Activated naive CD8-positive, alpha-beta T cell treated with anti-CD3 and anti-CD28 coated beads for 36 hours (primary cell): ENCODE measurements around the gene ADAT1. TPM values are rescaled to one million over a fixed set of nuclear protein-coding genes. Genes with fewer than 3 reads are reported as not detected.
"Not testable (repeated sequence)": the region's sequence is repeated elsewhere in the genome, so short reads cannot be mapped to it uniquely, and the experiment has no call there.

Experiments
- DNase-seq: peaks from one replicate; pipeline ENCODE4 v3.0.0; 2021
- H3K27ac Mint-ChIP-seq: one replicate; pipeline ENCODE4 v1.8.0; 2022; ENCODE audit warnings: mild to moderate bottlenecking, moderate library complexity, mixed read lengths
- H3K27me3 Mint-ChIP-seq: one replicate; pipeline ENCODE4 v1.8.0; 2022; ENCODE audit warnings: mild to moderate bottlenecking, mixed read lengths
- H3K36me3 Mint-ChIP-seq: one replicate; pipeline ENCODE4 v1.8.0; 2021; ENCODE audit warnings: mild to moderate bottlenecking, mixed read lengths
- H3K4me1 Mint-ChIP-seq: one replicate; pipeline ENCODE4 v1.8.0; 2021; ENCODE audit warnings: mixed read lengths
- H3K4me3 Mint-ChIP-seq: one replicate; pipeline ENCODE4 v1.8.0; 2022; ENCODE audit warnings: mild to moderate bottlenecking, moderate library complexity, mixed read lengths
- H3K9me3 Mint-ChIP-seq: one replicate; pipeline ENCODE4 v1.8.0; 2022; ENCODE audit warnings: mixed read lengths
- total RNA-seq, 2 experiments: library from RNA; stranded (reverse); gene quantifications; one replicate each; pipeline ENCODE4 v1.2.3, GENCODE V29; 2021

Gene ADAT1
- total RNA-seq, 2 experiments from 2014 or later, result 56.7 to 58.7 TPM

DNA sequence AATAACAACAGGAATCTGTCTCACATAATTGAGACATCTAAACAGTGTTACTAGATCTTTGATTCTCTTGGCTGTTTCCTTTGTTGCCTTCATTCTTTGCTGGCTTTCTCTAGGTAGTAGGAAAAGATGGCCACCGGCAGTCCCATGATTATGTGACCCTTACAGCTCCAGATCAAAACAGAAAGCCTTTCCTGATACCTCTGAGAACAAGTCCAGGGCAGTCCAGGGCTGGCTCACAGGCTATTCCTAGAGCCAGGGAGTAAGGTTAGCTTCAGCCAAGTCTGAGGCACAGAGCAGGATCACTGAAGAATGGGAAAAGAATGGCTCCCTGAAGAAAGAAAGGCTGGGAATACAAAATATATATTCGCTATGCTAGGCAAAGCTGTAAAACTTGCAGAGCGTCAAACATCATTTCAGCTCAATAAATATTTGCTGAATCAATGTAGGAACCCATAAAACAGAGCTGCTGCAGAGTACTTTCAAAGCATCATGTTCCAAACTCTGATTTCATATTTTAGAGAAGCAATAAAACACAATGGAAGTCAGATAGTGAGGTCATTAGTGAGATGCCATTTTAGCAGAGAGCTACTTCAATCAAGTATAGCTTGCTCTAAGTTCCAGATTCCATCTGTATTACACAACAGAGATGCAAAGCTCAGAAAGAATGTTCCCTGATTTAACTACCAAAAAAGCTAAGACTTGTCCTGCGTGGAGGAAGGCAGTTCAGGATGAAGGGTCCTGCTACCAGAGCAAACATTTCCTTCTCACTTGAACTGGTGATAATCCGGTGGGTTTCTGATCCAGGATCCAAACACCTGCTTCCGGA, 23.4 kb downstream of the ADAT1 start:
- H3K36me3 Mint-ChIP-seq, result peaks cover 48% of the 10 kb centered on the region
- peaks cover 3% of the 10 kb centered on the region for H3K4me1 Mint-ChIP-seq
- peaks cover 6% of the 10 kb centered on the region for H3K9me3 Mint-ChIP-seq
- no peak overlapping the region for H3K27ac Mint-ChIP-seq
- DNase-seq, result no peak
- no peak overlapping the region for H3K4me3 Mint-ChIP-seq
- no peaks in the 10 kb centered on the region for H3K27me3 Mint-ChIP-seq

DNA sequence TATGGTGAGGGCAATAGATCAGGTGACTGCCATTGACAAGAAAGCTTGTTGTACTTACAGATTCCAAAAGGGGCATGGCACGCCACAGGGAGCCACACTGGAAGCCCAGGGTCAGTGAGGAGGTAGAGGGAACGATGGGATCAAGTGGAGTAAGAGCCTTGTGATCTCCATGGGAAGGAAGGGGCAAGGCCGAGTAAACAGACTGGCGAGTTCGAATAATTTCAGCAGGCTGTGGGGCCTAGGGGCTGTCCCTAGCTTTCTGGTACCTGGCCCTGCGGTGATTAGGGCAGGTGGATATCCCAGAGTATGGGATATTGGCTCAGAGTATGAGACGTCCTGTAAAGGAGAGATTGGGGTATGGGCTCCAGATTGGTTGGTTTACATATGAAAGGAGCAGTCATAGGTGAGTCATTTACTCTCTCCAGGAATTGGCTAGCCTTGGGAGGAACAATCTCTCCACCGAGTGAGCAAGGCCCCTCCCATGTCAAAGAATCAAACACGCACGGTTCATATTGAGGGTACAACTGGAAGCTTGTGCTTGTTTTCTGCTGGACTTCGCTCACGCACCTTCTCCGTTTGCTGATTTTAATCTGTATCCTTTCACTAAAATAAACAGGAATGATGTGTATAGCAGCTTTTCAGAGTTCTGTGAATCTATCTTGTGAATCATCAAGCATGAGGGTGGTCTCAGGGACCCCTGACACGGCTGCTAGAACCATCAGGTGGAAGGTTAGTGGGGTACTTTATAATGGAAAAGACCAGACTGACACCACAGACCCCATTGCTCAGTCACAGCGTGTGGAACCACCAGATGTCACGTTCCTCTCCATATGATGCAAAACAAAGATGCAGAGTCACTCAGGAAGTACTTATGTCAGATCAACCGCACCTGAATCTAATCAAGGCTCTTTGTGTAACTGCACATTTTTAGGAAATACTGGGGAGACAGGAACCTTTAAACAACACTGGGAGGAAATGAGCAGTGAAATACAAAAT, 29.0 kb downstream of the ADAT1 start:
- peaks cover 13% of the 10 kb centered on the region for H3K4me1 Mint-ChIP-seq
- H3K36me3 Mint-ChIP-seq, result peaks cover 19% of the 10 kb centered on the region
- H3K4me3 Mint-ChIP-seq, result no peak overlapping the region
- H3K9me3 Mint-ChIP-seq, result no peaks in the 10 kb centered on the region
- H3K27me3 Mint-ChIP-seq, result no peaks in the 10 kb centered on the region
- no peak for DNase-seq
- H3K27ac Mint-ChIP-seq, result peak overlapping the region; percentile 77

DNA sequence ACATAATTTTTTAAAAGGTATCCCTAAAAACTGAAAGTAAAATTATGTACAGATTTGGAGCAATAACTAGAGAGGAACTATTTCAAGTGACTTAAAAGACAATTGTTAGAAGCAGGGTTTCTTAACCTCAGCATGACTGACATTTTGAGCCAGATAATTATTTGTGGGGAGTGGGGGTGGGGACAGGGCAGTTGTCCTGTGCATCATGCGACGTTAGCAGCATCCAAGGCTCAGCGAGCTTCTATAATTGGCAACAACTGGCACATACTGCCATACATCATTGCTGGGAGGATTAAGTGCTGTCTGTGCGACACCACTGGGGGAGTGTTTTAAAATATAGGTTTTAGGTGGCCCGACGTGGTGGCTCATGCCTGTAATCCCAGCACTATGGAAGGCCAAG, 29.8 kb downstream of the ADAT1 start:
- H3K4me3 Mint-ChIP-seq, result no peak overlapping the region
- peaks cover 13% of the 10 kb centered on the region for H3K4me1 Mint-ChIP-seq
- no peak for DNase-seq
- H3K9me3 Mint-ChIP-seq, result no peaks in the 10 kb centered on the region
- H3K27me3 Mint-ChIP-seq, result no peaks in the 10 kb centered on the region
- peaks cover 17% of the 10 kb centered on the region for H3K36me3 Mint-ChIP-seq
- no peak overlapping the region for H3K27ac Mint-ChIP-seq

DNA sequence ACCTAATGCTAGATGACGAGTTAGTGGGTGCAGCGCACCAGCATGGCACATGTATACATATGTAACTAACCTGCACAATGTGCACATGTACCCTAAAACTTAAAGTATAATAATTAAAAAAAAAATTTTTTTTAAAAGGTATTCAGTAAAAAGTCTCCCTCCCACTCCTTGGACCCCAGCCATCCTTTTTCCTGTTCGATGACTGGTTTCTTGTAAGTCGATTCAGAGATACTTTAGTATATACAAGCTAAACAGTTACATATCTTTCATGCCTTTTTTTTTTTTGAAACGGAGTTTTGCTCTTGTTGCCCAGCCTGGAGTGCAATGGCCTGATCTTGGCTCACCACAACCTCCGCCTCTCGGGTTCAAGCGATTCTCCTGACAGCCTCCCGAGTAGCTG, 31.2 kb downstream of the ADAT1 start:
- peaks cover 13% of the 10 kb centered on the region for H3K4me1 Mint-ChIP-seq
- not testable (repeated sequence) for H3K27me3 Mint-ChIP-seq, H3K9me3 Mint-ChIP-seq, H3K27ac Mint-ChIP-seq, H3K4me3 Mint-ChIP-seq, DNase-seq, H3K36me3 Mint-ChIP-seq

DNA sequence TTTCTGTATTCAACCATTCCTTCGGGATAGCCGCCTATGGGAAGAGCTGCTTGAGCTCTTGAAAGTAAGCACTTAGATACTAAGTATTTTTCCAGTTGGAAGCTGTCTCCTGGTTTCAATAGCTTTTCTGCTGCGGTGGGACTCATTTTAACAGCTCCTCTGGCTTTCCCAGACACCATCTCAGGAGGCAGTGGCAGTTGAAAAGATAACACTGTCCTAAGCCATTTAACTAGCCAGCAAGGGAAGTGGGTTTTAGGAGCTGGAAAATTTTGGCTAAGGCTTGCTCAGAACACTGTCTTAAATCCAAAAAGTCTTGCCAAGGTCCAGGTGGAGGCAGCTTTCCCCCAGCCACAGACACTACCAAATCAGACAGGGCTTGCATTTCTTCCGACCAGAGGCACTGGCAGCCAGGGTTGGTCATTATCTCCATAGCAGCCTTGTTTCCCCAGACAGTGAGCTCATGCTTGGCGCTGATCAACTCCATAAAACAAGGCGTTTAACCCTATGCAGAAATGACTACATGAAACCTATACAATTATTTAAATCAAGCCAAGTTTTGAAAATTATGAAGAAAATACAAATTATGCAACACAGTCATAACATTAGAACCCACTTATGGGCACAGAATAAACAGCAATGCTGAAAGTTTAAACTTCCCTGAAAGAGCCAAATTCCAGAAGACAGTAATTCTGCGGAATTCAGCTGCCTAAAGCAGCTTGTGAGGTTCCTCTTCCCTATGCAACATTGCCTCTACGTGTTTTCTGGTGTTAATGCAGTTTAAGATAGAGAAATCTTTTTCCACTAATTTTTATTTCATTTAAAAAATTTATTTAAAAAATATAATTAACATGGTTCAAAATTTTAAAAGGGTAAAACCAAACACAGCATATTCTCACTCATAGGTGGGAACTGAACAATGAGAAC, 31.9 kb downstream of the ADAT1 start:
- H3K27me3 Mint-ChIP-seq, result no peaks in the 10 kb centered on the region
- no peak overlapping the region for H3K4me3 Mint-ChIP-seq
- H3K36me3 Mint-ChIP-seq, result peaks cover 5% of the 10 kb centered on the region
- no peak overlapping the region for H3K27ac Mint-ChIP-seq
- peaks cover 13% of the 10 kb centered on the region for H3K4me1 Mint-ChIP-seq
- H3K9me3 Mint-ChIP-seq, result no peaks in the 10 kb centered on the region
- DNase-seq, result no peak

DNA sequence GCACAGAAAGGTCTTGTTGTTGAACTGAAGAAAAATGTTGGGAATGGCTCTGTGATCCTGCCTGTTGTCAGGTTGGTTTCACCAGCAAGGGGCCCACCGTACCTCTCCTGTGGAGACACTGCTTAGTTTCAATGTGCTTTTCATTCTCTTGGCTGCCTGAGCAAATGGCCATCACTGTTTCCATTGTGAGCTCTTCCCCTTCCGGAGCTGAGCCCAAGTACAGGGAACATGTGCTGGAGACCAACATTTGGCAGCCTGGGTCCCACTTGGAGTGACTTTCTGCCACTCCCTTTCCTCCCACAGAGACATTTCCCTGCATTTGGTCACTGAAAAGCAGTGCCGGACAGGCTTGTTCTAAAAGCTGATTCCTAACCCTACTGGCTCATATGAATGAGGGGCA, 33.8 kb downstream of the ADAT1 start:
- no peak for DNase-seq
- no peaks in the 10 kb centered on the region for H3K9me3 Mint-ChIP-seq
- H3K27ac Mint-ChIP-seq, result no peak overlapping the region
- H3K4me3 Mint-ChIP-seq, result no peak overlapping the region
- H3K4me1 Mint-ChIP-seq, result peaks cover 7% of the 10 kb centered on the region
- peaks cover 5% of the 10 kb centered on the region for H3K36me3 Mint-ChIP-seq
- no peaks in the 10 kb centered on the region for H3K27me3 Mint-ChIP-seq

DNA sequence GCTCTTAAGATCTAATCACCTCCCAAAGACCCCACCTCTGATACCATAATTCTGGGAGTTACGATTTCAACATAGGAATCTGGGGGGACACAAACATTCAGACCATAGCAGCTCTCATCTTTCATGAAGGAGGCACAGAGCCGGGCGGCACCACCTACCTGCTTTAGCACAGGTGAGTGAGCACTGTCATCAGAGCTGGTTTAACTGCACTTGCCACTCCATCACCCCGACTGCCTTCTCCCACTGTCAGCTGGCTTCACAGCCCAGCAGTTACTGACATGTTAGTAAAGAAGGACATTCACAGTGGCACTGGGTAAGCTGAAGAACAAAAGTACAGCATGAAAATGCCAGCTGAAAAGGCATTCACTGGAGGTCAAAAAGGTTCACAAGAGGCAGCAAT, 34.4 kb downstream of the ADAT1 start:
- no peaks in the 10 kb centered on the region for H3K9me3 Mint-ChIP-seq
- no peak overlapping the region for H3K4me3 Mint-ChIP-seq
- H3K36me3 Mint-ChIP-seq, result peaks cover under 1% of the 10 kb centered on the region
- H3K4me1 Mint-ChIP-seq, result peaks cover under 1% of the 10 kb centered on the region
- no peak for DNase-seq
- H3K27ac Mint-ChIP-seq, result no peak overlapping the region
- no peaks in the 10 kb centered on the region for H3K27me3 Mint-ChIP-seq

DNA sequence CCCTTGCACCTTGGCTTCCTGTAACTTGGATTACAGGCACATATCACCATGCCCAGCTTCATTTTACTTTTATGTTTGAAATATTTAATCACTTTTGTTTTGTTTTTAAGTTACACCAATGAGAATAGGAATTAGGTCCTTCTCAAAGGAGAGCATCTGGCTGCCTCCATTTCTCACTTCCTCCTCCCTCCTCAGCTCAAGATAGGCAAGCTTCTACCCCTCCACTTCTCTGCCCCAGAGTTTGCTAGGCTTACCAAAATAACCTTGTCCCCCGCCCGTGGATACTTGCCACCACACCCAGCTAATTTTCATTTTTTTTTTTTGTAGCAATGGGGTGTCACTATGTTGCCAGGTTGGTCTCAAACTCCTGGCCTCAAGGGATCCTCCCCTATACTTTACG, 39.0 kb downstream of the ADAT1 start:
- Mint-ChIP-seq H3K27me3 (no peaks in the 10 kb centered on the region), H3K9me3 (no peaks in the 10 kb centered on the region)

DNA sequence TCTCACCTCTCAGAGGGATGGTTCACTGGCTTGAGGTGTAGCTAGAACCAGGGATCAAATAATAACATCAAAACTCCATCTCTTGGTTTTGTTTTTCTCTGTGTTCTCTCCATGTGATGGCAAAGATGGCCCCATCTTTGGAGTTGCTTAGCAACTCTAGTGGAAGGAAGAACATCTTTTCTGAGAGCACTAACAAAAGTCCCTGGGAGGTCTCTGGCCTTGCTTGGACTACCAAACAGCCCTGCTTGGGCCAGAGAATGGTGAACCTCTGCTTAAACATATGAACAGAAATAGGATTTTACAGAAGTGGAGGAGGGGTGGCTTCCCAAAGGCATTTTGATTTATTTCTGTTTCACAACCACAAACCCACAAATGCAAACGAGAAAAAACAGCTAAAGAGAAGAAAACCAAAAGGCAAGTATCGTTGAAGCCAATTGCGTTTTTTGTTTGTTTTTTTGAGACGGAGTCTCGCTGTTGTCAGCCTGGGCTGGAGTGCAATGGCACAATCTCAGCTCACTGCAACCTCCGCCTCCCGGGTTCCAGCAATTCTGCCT, 43.7 kb downstream of the ADAT1 start:
- Mint-ChIP-seq H3K4me1 (peaks cover 15% of the 10 kb centered on the region), H3K9me3 (no peaks in the 10 kb centered on the region)
- no peak for DNase-seq

More for the DNA sequence above, 39.0 kb downstream of the ADAT1 start:
- DNase-seq, result no peak
- Mint-ChIP-seq H3K27ac (no peak overlapping the region), H3K4me1 (no peaks in the 10 kb centered on the region), H3K36me3 (peaks cover 2% of the 10 kb centered on the region), H3K4me3 (no peak overlapping the region)

DNA sequence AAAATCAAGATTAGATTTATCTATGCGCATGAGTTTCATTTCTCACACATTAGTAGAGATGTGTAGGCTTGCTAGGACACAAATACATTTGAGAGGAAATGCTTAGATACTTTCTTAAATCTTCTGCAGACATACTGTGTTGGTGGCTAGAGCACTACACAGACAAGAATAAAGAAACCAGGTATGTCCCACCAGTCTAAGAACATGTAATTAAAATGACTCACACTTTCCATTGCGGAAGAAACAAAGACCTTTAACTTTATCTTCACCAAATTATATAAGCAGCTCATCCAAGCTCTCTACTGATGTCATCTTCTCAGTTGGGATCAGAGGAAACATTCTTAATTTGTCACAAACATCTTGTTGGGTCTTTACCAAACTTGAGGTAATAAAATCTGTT, 44.4 kb downstream of the ADAT1 start:
- no peaks in the 10 kb centered on the region for H3K27me3 Mint-ChIP-seq

More for the DNA sequence above, 43.7 kb downstream of the ADAT1 start:
- Mint-ChIP-seq H3K27ac (no peak overlapping the region), H3K36me3 (peaks cover 15% of the 10 kb centered on the region), H3K27me3 (no peaks in the 10 kb centered on the region), H3K4me3 (no peak overlapping the region)

DNA sequence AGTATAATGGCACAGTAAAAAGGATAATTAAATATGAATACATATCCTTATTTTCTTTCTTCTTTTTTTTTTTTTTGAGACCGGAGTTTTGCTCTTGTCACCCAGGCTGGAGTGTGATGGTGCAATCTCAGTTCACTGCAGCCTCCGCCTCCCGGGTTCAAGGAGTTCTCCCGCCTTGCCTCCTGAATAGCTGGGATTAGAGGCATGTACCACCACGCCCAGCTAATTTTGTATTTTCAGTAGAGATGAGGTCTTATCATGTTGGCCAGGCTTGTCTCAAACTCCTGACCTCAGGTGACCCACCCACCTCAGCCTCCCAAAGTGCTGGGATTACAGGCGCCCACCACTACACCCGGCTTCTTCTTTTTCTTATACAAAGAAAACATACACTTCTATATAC, 44.9 kb downstream of the ADAT1 start:
- Mint-ChIP-seq H3K4me3 (no peak overlapping the region), H3K36me3 (peaks cover 15% of the 10 kb centered on the region), H3K27me3 (no peaks in the 10 kb centered on the region), H3K4me1 (peaks cover 18% of the 10 kb centered on the region), H3K9me3 (no peaks in the 10 kb centered on the region), H3K27ac (no peak overlapping the region)
- no peak for DNase-seq

More for the DNA sequence above, 44.4 kb downstream of the ADAT1 start:
- Mint-ChIP-seq H3K4me1 (peaks cover 15% of the 10 kb centered on the region), H3K4me3 (no peak overlapping the region), H3K27ac (peak overlapping the region; percentile 30), H3K9me3 (no peaks in the 10 kb centered on the region), H3K36me3 (peaks cover 15% of the 10 kb centered on the region)
- no peak for DNase-seq

DNA sequence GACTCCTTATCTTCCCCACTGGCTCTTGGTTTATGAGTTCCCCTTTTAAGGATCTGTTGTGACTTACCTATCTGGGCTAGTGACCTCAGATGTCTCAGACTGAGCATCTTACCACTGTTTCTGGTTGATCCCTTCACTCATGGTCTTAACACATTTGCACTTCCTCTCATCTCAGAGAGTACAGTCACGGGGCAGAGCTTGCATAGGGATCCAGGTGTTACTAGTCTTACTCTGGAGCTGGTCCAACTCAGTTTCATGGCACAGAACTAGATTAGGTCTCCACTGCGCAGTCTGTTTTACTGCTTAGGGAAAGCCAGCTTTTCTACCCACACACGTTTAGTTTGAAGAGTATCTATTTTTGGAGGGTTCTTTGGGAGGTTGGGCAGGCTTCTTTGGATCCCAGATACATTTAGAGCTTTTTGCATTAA, 46.7 kb downstream of the ADAT1 start:
- no peak for DNase-seq
- no peaks in the 10 kb centered on the region for H3K27me3 Mint-ChIP-seq
- H3K4me3 Mint-ChIP-seq, result no peak overlapping the region
- H3K27ac Mint-ChIP-seq, result peak overlapping the region; percentile 19
- H3K4me1 Mint-ChIP-seq, result peaks cover 22% of the 10 kb centered on the region
- peaks cover 18% of the 10 kb centered on the region for H3K36me3 Mint-ChIP-seq
- no peaks in the 10 kb centered on the region for H3K9me3 Mint-ChIP-seq

DNA sequence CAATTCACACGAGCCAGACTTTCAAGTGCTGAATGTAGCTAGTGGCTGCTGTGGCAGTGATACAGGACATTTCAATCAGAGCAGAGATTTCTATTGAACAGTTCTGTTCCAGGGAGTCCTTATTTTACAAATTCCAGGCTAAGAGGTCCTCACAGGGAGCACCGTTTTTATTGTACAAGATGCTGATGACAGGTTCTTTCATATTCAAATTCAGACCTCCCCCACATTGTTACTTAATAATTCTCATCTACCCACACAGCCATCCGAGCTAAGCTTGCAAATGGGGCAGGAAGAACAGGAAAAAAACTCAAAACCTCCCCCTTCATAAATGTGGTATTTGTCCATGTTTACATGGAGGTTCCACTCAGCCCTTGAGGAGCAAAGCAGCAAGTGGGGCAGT, 47.1 kb downstream of the ADAT1 start:
- H3K27me3 Mint-ChIP-seq, result no peaks in the 10 kb centered on the region
- peak overlapping the region; percentile 19 for H3K27ac Mint-ChIP-seq
- no peak overlapping the region for H3K4me3 Mint-ChIP-seq
- DNase-seq, result no peak
- no peaks in the 10 kb centered on the region for H3K9me3 Mint-ChIP-seq
- peaks cover 18% of the 10 kb centered on the region for H3K36me3 Mint-ChIP-seq
- peaks cover 22% of the 10 kb centered on the region for H3K4me1 Mint-ChIP-seq

DNA sequence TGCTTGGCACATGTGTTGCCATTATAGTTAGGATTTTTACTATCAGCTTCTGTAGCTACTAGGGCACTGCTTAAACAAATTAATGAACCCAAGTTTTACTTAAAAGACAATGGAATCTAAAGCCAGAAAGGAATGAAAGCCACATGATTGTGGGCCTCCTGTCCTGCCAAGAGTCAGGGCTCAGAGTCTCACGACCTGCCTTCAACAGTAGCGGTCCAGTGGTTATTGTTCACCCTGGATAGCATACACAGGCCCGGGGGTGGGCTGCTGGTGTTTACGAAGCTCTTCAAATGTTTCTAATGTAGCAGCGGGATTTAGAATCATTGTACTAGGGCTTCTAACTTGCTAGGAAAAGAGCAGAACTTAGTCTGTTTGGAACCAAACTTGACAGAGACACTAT, 49.1 kb downstream of the ADAT1 start:
- Mint-ChIP-seq H3K27ac (no peak overlapping the region), H3K4me3 (no peak overlapping the region), H3K36me3 (peaks cover 18% of the 10 kb centered on the region), H3K4me1 (peaks cover 32% of the 10 kb centered on the region), H3K27me3 (no peaks in the 10 kb centered on the region), H3K9me3 (no peaks in the 10 kb centered on the region)
- DNase-seq, result no peak
